HCT116 (cell line): Measurements from ENCODE around the gene HOXA11. TPM values are rescaled to one million over a fixed set of nuclear protein-coding genes. Genes with fewer than 3 reads are reported as not detected.

Experiments
- ATAC-seq: fragments of 200-7000 bp; cut with Tn5 transposase; 2 replicates; pipeline ENCODE4 v1.9.1; 2020; ENCODE audit warnings: mild to moderate bottlenecking, moderate library complexity
- BruUV-seq: library from RNA; stranded (reverse); fragments of 400-500 nt; replicated peaks from 2 replicates; lab custom pipeline; 2021; lab: Mats Ljungman, UMichigan
- CTCF ChIA-PET: fragments of 300-600 bp; sonication (Branson Sonifier 250); formaldehyde crosslinking; loops from one replicate; lab custom pipeline; 2021; ENCODE audit warnings: antibody characterized with exemption; lab: Charles Lee
- POLR2A ChIA-PET: fragments of 300-600, 350-600 bp; sonication (Branson Sonifier 250); formaldehyde crosslinking; loops from one replicate; lab custom pipeline; 2021; ENCODE audit warnings: antibody characterized with exemption; lab: Charles Lee
- RAD21 ChIA-PET, 2 experiments: fragments of 300-600 bp; sonication (Branson Sonifier 250); formaldehyde crosslinking; loops; one replicate each; lab custom pipeline; 2023; ENCODE audit warnings: low total read pairs in 2 of 2; ENCODE audit not compliant: uncharacterized antibody in 2 of 2, unreplicated experiment in 2 of 2, low non-redundant PET in 1 of 2; lab: Charles Lee
- DNase-seq: peaks from one replicate; pipeline ENCODE4 v3.0.0-alpha.2; 2010; ENCODE audit warnings: low read depth, low spot score
- H2AFZ ChIP-seq: fragments of 200-600 bp; shearing (Covaris generic), sonication (generic); 2 replicates; pipeline ENCODE4 v1.6.1; 2017; ENCODE audit warnings: low read depth, mixed run types, mixed read lengths, antibody characterized with exemption, low read length; ENCODE audit not compliant: poor library complexity, severe bottlenecking
- H3K27ac ChIP-seq: 2 replicates; pipeline ENCODE4 v1.5.1; 2012; ENCODE audit warnings: low read depth, low read length
- H3K27me3 ChIP-seq: fragments of 200-600 bp; sonication (generic); 2 replicates; pipeline ENCODE4 v1.6.1; 2016; ENCODE audit warnings: mixed run types, low read length, mixed read lengths; ENCODE audit not compliant: insufficient read depth
- H3K36me3 ChIP-seq, 2 experiments: fragments of 200-500 bp in 1 of 2; fragments of 200-600 bp in 1 of 2; sonication (Bioruptor generic) in 1 of 2; sonication (generic) in 1 of 2; 2 replicates each; pipeline versions ENCODE4 v1.5.1 to v1.6.1; 2014 to 2016; ENCODE audit warnings: low read length in 2 of 2, inconsistent platforms in 1 of 2, mixed read lengths in 1 of 2, mixed run types in 1 of 2; ENCODE audit not compliant: insufficient read depth in 2 of 2, control insufficient read depth in 1 of 2
- H3K4me1 ChIP-seq, 2 experiments: fragments of 200-600 bp in 1 of 2; sonication (generic) in 1 of 2; 2 replicates each; pipeline versions ENCODE4 v1.5.1 to v1.6.1; 2012 to 2017; ENCODE audit warnings: low read length in 2 of 2, inconsistent platforms in 1 of 2, mild to moderate bottlenecking in 1 of 2, mixed read lengths in 1 of 2, mixed run types in 1 of 2, moderate library complexity in 1 of 2; ENCODE audit not compliant: insufficient read depth in 2 of 2, control insufficient read depth in 1 of 2
- H3K4me2 ChIP-seq: fragments of 200-600 bp; sonication (generic); 2 replicates; pipeline ENCODE4 v1.6.1; 2017; ENCODE audit warnings: mixed run types, low read length, mixed read lengths
- H3K4me3 ChIP-seq, 2 experiments: fragments of 200-600 bp in 1 of 2; sonication (generic) in 1 of 2; replicated peaks in 1 of 2; 2 replicates each; pipeline ENCODE4 v1.5.1; 2011 to 2016; ENCODE audit warnings: low read length in 2 of 2, control low read depth in 1 of 2, low read depth in 1 of 2, mild to moderate bottlenecking in 1 of 2, mixed read lengths in 1 of 2, mixed run types in 1 of 2
- H3K79me2 ChIP-seq: fragments of 200-600 bp; sonication (generic); 2 replicates; pipeline ENCODE4 v1.6.1; 2017; ENCODE audit warnings: mild to moderate bottlenecking, mixed run types, low read length, moderate library complexity, mixed read lengths; ENCODE audit not compliant: insufficient read depth
- H3K9ac ChIP-seq: fragments of 200-600 bp; sonication (generic); 2 replicates; pipeline ENCODE4 v1.6.1; 2016; ENCODE audit warnings: low read length, mixed read lengths
- H3K9me2 ChIP-seq: fragments of 200-600 bp; sonication (generic), shearing (Covaris generic); 2 replicates; pipeline ENCODE4 v1.6.1; 2017; ENCODE audit warnings: mixed run types, mild to moderate bottlenecking, moderate library complexity; ENCODE audit not compliant: insufficient read depth
- H3K9me3 ChIP-seq, 2 experiments: fragments of 200-500 bp in 1 of 2; fragments of 200-600 bp in 1 of 2; sonication (Bioruptor generic) in 1 of 2; sonication (generic) in 1 of 2; 2 replicates each; pipeline ENCODE4 v1.6.1; 2014 to 2017; ENCODE audit warnings: low read length in 2 of 2, mixed read lengths in 2 of 2, inconsistent platforms in 1 of 2, low read depth in 1 of 2, mild to moderate bottlenecking in 1 of 2, mixed run types in 1 of 2, moderate library complexity in 1 of 2; ENCODE audit not compliant: control insufficient read depth in 1 of 2, insufficient read depth in 1 of 2
- H4K20me1 ChIP-seq: fragments of 200-600 bp; sonication (generic), shearing (Covaris generic); 2 replicates; pipeline ENCODE4 v1.6.1; 2017; ENCODE audit warnings: mixed run types, mild to moderate bottlenecking, moderate library complexity; ENCODE audit not compliant: insufficient read depth
- CBX3 ChIP-seq: IDR thresholded peaks from 2 replicates; pipeline ENCODE4 v1.6.1; 2012; ENCODE audit warnings: low read depth
- CEBPB ChIP-seq: IDR thresholded peaks from 2 replicates; pipeline ENCODE4 v1.6.1; 2012; ENCODE audit warnings: low read depth
- CTCF ChIP-seq, 3 experiments: fragments of 200-600 bp in 1 of 3; sonication (generic) in 1 of 3; IDR thresholded peaks in 2 of 3; conservative IDR thresholded peaks in 1 of 3; 2 replicates each; pipeline ENCODE4 v1.5.1; 2012 to 2017; ENCODE audit warnings: low read depth in 2 of 3, low read length in 2 of 3, antibody characterized with exemption in 1 of 3, borderline replicate concordance in 1 of 3, control low read depth in 1 of 3, mild to moderate bottlenecking in 1 of 3, mixed read lengths in 1 of 3, mixed run types in 1 of 3, moderate library complexity in 1 of 3; ENCODE audit not compliant: insufficient read depth in 1 of 3
- EGR1 ChIP-seq: IDR thresholded peaks from 2 replicates; pipeline ENCODE4 v1.6.1; 2012; ENCODE audit warnings: low read depth
- ELF1 ChIP-seq: IDR thresholded peaks from 2 replicates; pipeline ENCODE4 v1.6.1; 2012; ENCODE audit warnings: low read depth, borderline replicate concordance
- EZH2 ChIP-seq: fragments of 200-600 bp; sonication (generic); IDR thresholded peaks from 2 replicates; pipeline ENCODE4 v1.6.1; 2017; ENCODE audit warnings: antibody characterized with exemption, mixed run types
- EZH2phosphoT487 ChIP-seq: fragments of 200-600 bp; IDR thresholded peaks from 2 replicates; pipeline ENCODE4 v1.6.1; 2018; ENCODE audit warnings: antibody characterized with exemption, borderline replicate concordance
- FOSL1 ChIP-seq: IDR thresholded peaks from 2 replicates; pipeline ENCODE4 v1.6.1; 2012; ENCODE audit warnings: low read depth
- JUND ChIP-seq: IDR thresholded peaks from 2 replicates; pipeline ENCODE4 v1.6.1; 2012
- MAX ChIP-seq: IDR thresholded peaks from 2 replicates; pipeline ENCODE4 v1.6.1; 2012
- POLR2A ChIP-seq: IDR thresholded peaks from 2 replicates; pipeline ENCODE4 v1.7.0; 2011; ENCODE audit warnings: borderline replicate concordance; ENCODE audit not compliant: insufficient read depth, insufficient read length; ENCODE audit errors: extremely low read depth
- POLR2AphosphoS5 ChIP-seq: IDR thresholded peaks from 2 replicates; pipeline ENCODE4 v1.6.1; 2011; ENCODE audit warnings: mild to moderate bottlenecking, low read depth, low read length, moderate library complexity
- RAD21 ChIP-seq: IDR thresholded peaks from 2 replicates; pipeline ENCODE4 v1.6.1; 2012; ENCODE audit warnings: low read depth, mild to moderate bottlenecking
- REST ChIP-seq: IDR thresholded peaks from 2 replicates; pipeline ENCODE4 v1.6.1; 2012; ENCODE audit warnings: low read depth
- SIN3A ChIP-seq: IDR thresholded peaks from 2 replicates; pipeline ENCODE4 v1.6.1; 2012; ENCODE audit warnings: low read depth
- SP1 ChIP-seq: IDR thresholded peaks from 2 replicates; pipeline ENCODE4 v1.6.1; 2012; ENCODE audit warnings: low read depth
- YY1 ChIP-seq: IDR thresholded peaks from 2 replicates; pipeline ENCODE4 v1.6.1; 2011; ENCODE audit warnings: low read length, low read depth, moderate library complexity, mild to moderate bottlenecking; ENCODE audit not compliant: insufficient replicate concordance; ENCODE audit errors: extremely low read depth
- ZBTB33 ChIP-seq: IDR thresholded peaks from 2 replicates; pipeline ENCODE4 v1.6.1; 2011; ENCODE audit warnings: mild to moderate bottlenecking, low read length, moderate library complexity; ENCODE audit not compliant: insufficient replicate concordance; ENCODE audit errors: extremely low read depth
- ZNF274 ChIP-seq: fragments of 200-500 bp; sonication (Bioruptor generic); IDR thresholded peaks from 2 replicates; pipeline ENCODE4 v1.6.1; 2014; ENCODE audit warnings: mild to moderate bottlenecking, low read depth, low read length, inconsistent platforms
- intact Hi-C: fragments of 100-400 bp; cut with micrococcal nuclease; formaldehyde crosslinking; loops from 2 replicates; pipeline ENCODE4 v1.10.0; 2022
- total RNA-seq: library from RNA; stranded (reverse); gene quantifications from one replicate; pipeline ENCODE4 v1.2.1, GENCODE V29; 2021; ENCODE audit not compliant: unreplicated experiment

HOXA11 gene
- total RNA-seq, 1 experiment from 2014 or later, result 6.8 TPM

- H3K79me2 ChIP-seq, result peaks cover 42% of the 10 kb centered on the region
- ChIA-PET RAD21 (interaction anchor here in 1 of 2 experiments (1.1 kb wide), 1 partner anchor 478 kb away, joined by 3 read pairs; no protein-coding TSS in a partner anchor), POLR2A (no interaction called here), CTCF (interaction anchor here (1.0 to 1.6 kb wide), 5 partner anchors 20 to 790 kb away, joined by 3 to 8 read pairs (median 4); no protein-coding TSS in a partner anchor)
- no peak overlapping the region for H3K9ac ChIP-seq
- ATAC-seq (no peak), DNase-seq (no peak)
- peak overlapping the region; percentile 97; the same call in 1 of the 2 replicates for H3K4me2 ChIP-seq
- no peak overlapping the region for H3K27ac ChIP-seq
- peaks cover 18 to 59% of the 10 kb centered on the region in 2 experiments for H3K4me1 ChIP-seq
- H3K4me3 ChIP-seq, result no peak overlapping the region
- intact Hi-C loops, result loop anchor here (2.0 to 10.0 kb wide), 5 partner anchors 877 to 1592 kb away; partner anchors contain the start of genes CBX3 and HNRNPA2B1
- H4K20me1 ChIP-seq, result no peaks in the 10 kb centered on the region
- BruUV-seq, result no TSS peak
- peaks cover 0 to 4% of the 10 kb centered on the region in 2 experiments; a peak in 1 of 4 replicates for H3K36me3 ChIP-seq
- H3K9me3 ChIP-seq, result no peaks in the 10 kb centered on the region
- H3K27me3 ChIP-seq, result no peaks in the 10 kb centered on the region
- no peaks in the 10 kb centered on the region for H3K9me2 ChIP-seq
- no peak overlapping the region for H2AFZ ChIP-seq
- no peak for TF ChIP-seq JUND
- TF ChIP-seq CTCF (IDR thresholded peaks at IDR 0.05 in 2 of 3, conservative IDR thresholded peaks at IDR 0.05 in 1 of 3; ENCODE audit: borderline replicate concordance in 1 of 3, insufficient read depth in 1 of 3, low read depth in 2 of 3, low read length in 2 of 3), result no peak
- TF ChIP-seq CEBPB, result no peak
- TF ChIP-seq EZH2phosphoT487, result no peak
- TF ChIP-seq ZBTB33, result no peak
- no peak for TF ChIP-seq CBX3
- TF ChIP-seq MAX, result no peak
- no peak for TF ChIP-seq YY1
- no peak for TF ChIP-seq POLR2A
- TF ChIP-seq REST, result no peak
- TF ChIP-seq ZNF274, result no peak
- no peak for TF ChIP-seq EGR1
- TF ChIP-seq FOSL1, result no peak
- TF ChIP-seq POLR2AphosphoS5, result no peak
- TF ChIP-seq SIN3A, result no peak
- no peak for TF ChIP-seq SP1
- no peak for TF ChIP-seq ELF1
- no peak for TF ChIP-seq EZH2
- no peak for TF ChIP-seq RAD21
Observed at GRCh38 chr7:27159266-27160144, 25.5 kb downstream of the HOXA11 start.
